Activated CD4-positive, alpha-beta memory T cell treated with anti-CD3 and anti-CD28 coated beads, Interleukin-2, amount 10 ng/mL, durations not matched to agents 7 days and 5 days (primary cell): ENCODE results near the gene NCAM2. TPM values are rescaled to one million over a fixed set of nuclear protein-coding genes. Genes with fewer than 3 reads are reported as not detected.

Source experiments
- CTCF ChIA-PET: fragments of 350-600 bp; sonication (Branson Sonifier 250); formaldehyde crosslinking; loops from one replicate; lab custom pipeline; 2021; ENCODE audit warnings: antibody characterized with exemption, inconsistent platforms; lab: Charles Lee
- POLR2A ChIA-PET: fragments of 350-600 bp; sonication (Branson Sonifier 250); formaldehyde crosslinking; loops from one replicate; lab custom pipeline; 2021; ENCODE audit warnings: antibody characterized with exemption; lab: Charles Lee
- DNase-seq: peaks from one replicate; pipeline ENCODE4 v3.0.0-alpha.2; 2020
- H3K27ac Mint-ChIP-seq: one replicate; pipeline ENCODE4 v1.8.0; 2021; ENCODE audit warnings: mild to moderate bottlenecking, mixed read lengths
- H3K27me3 Mint-ChIP-seq: one replicate; pipeline ENCODE4 v1.8.0; 2021; ENCODE audit warnings: mixed read lengths
- H3K36me3 Mint-ChIP-seq: one replicate; pipeline ENCODE4 v1.8.0; 2021; ENCODE audit warnings: low read depth, mixed read lengths
- H3K4me1 Mint-ChIP-seq: one replicate; pipeline ENCODE4 v1.8.0; 2021; ENCODE audit warnings: mixed read lengths
- H3K4me3 Mint-ChIP-seq: one replicate; pipeline ENCODE4 v1.8.0; 2021; ENCODE audit warnings: mild to moderate bottlenecking, mixed read lengths
- H3K9me3 Mint-ChIP-seq: one replicate; pipeline ENCODE4 v1.8.0; 2021; ENCODE audit warnings: mixed read lengths
- total RNA-seq, 2 experiments: library from RNA; stranded (reverse); gene quantifications; one replicate each; pipeline ENCODE4 v1.2.3, GENCODE V29; 2021

NCAM2 gene
- total RNA-seq, 2 experiments from 2014 or later: not detected

- no peak for DNase-seq
- Mint-ChIP-seq H3K9me3 (no peaks in the 10 kb centered on the region), H3K4me3 (no peak overlapping the region), H3K4me1 (peaks cover 11% of the 10 kb centered on the region), H3K27ac (no peak overlapping the region), H3K36me3 (no peaks in the 10 kb centered on the region), H3K27me3 (peaks cover 25% of the 10 kb centered on the region)
- POLR2A ChIA-PET: no interaction called here
- CTCF ChIA-PET: no interaction called here
Observed at GRCh38 chr21:21001591-21002100, 3.4 kb downstream of the NCAM2 start.

GRCh38 chr21:21002153-21002552, 3.9 kb downstream of the NCAM2 start:
- Mint-ChIP-seq H3K4me1 (peaks cover 11% of the 10 kb centered on the region), H3K27me3 (peaks cover 20% of the 10 kb centered on the region), H3K9me3 (no peaks in the 10 kb centered on the region), H3K36me3 (no peaks in the 10 kb centered on the region), H3K27ac (no peak overlapping the region), H3K4me3 (no peak overlapping the region)
- POLR2A ChIA-PET: no interaction called here
- no peak for DNase-seq
- CTCF ChIA-PET: no interaction called here

- H3K4me3 Mint-ChIP-seq: no peak overlapping the region
- H3K9me3 Mint-ChIP-seq: no peaks in the 10 kb centered on the region
- H3K27ac Mint-ChIP-seq: no peak overlapping the region
- CTCF ChIA-PET: no interaction called here
- peaks cover 3% of the 10 kb centered on the region for H3K4me1 Mint-ChIP-seq
- POLR2A ChIA-PET: no interaction called here
- no peaks in the 10 kb centered on the region for H3K36me3 Mint-ChIP-seq
- DNase-seq: no peak
- H3K27me3 Mint-ChIP-seq: peaks cover 11% of the 10 kb centered on the region
Observed at GRCh38 chr21:21003701-21004100, 5.5 kb downstream of the NCAM2 start.

- Mint-ChIP-seq H3K27me3 (no peaks in the 10 kb centered on the region), H3K4me1 (no peaks in the 10 kb centered on the region), H3K27ac (no peak overlapping the region), H3K9me3 (no peaks in the 10 kb centered on the region), H3K4me3 (no peak overlapping the region), H3K36me3 (no peaks in the 10 kb centered on the region)
- no peak for DNase-seq
- ChIA-PET POLR2A (no interaction called here), CTCF (no interaction called here)
Observed at GRCh38 chr21:21007606-21008005, 9.4 kb downstream of the NCAM2 start.

- Mint-ChIP-seq H3K36me3 (no peaks in the 10 kb centered on the region), H3K9me3 (no peaks in the 10 kb centered on the region), H3K4me3 (no peak overlapping the region), H3K27me3 (no peaks in the 10 kb centered on the region), H3K27ac (no peak overlapping the region), H3K4me1 (no peaks in the 10 kb centered on the region)
- no peak for DNase-seq
- ChIA-PET POLR2A (no interaction called here), CTCF (no interaction called here)
Observed at GRCh38 chr21:21010228-21010627, 12.0 kb downstream of the NCAM2 start.

- POLR2A ChIA-PET: no interaction called here
- Mint-ChIP-seq H3K9me3 (no peaks in the 10 kb centered on the region), H3K36me3 (no peaks in the 10 kb centered on the region), H3K4me3 (no peak overlapping the region), H3K4me1 (no peaks in the 10 kb centered on the region), H3K27ac (no peak overlapping the region), H3K27me3 (no peaks in the 10 kb centered on the region)
- CTCF ChIA-PET: no interaction called here
- DNase-seq: no peak
Observed at GRCh38 chr21:21010698-21011097, 12.5 kb downstream of the NCAM2 start.

- Mint-ChIP-seq H3K4me1 (no peaks in the 10 kb centered on the region), H3K27ac (no peak overlapping the region), H3K27me3 (no peaks in the 10 kb centered on the region), H3K4me3 (no peak overlapping the region), H3K36me3 (no peaks in the 10 kb centered on the region), H3K9me3 (peaks cover 3% of the 10 kb centered on the region)
- DNase-seq: no peak
- ChIA-PET CTCF (no interaction called here), POLR2A (no interaction called here)
Observed at GRCh38 chr21:21018821-21019220, 20.6 kb downstream of the NCAM2 start.

GRCh38 chr21:21019681-21020080, 21.5 kb downstream of the NCAM2 start:
- POLR2A ChIA-PET: no interaction called here
- H3K4me3 Mint-ChIP-seq: no peak overlapping the region
- CTCF ChIA-PET: no interaction called here
- no peaks in the 10 kb centered on the region for H3K27me3 Mint-ChIP-seq
- no peaks in the 10 kb centered on the region for H3K4me1 Mint-ChIP-seq
- no peak for DNase-seq
- H3K36me3 Mint-ChIP-seq: no peaks in the 10 kb centered on the region
- no peak overlapping the region for H3K27ac Mint-ChIP-seq
- H3K9me3 Mint-ChIP-seq: peaks cover 3% of the 10 kb centered on the region

- DNase-seq: no peak
- ChIA-PET CTCF (no interaction called here), POLR2A (no interaction called here)
- H3K4me3 Mint-ChIP-seq: no peak overlapping the region
- H3K36me3 Mint-ChIP-seq: no peaks in the 10 kb centered on the region
- peaks cover 2% of the 10 kb centered on the region for H3K9me3 Mint-ChIP-seq
- no peak overlapping the region for H3K27ac Mint-ChIP-seq
- no peaks in the 10 kb centered on the region for H3K27me3 Mint-ChIP-seq
- no peaks in the 10 kb centered on the region for H3K4me1 Mint-ChIP-seq
Observed at GRCh38 chr21:21025742-21026141, 27.5 kb downstream of the NCAM2 start.

- Mint-ChIP-seq H3K4me3 (no peak overlapping the region), H3K27ac (no peak overlapping the region), H3K9me3 (peaks cover 2% of the 10 kb centered on the region), H3K4me1 (no peaks in the 10 kb centered on the region), H3K27me3 (no peaks in the 10 kb centered on the region), H3K36me3 (no peaks in the 10 kb centered on the region)
- ChIA-PET CTCF (no interaction called here), POLR2A (no interaction called here)
- no peak for DNase-seq
Observed at GRCh38 chr21:21028275-21028820, 30.1 kb downstream of the NCAM2 start.

GRCh38 chr21:21029164-21029563, 31.0 kb downstream of the NCAM2 start:
- no peaks in the 10 kb centered on the region for H3K27me3 Mint-ChIP-seq
- no peak overlapping the region for H3K4me3 Mint-ChIP-seq
- peaks cover 2% of the 10 kb centered on the region for H3K9me3 Mint-ChIP-seq
- no peak for DNase-seq
- H3K36me3 Mint-ChIP-seq: no peaks in the 10 kb centered on the region
- ChIA-PET CTCF (no interaction called here), POLR2A (no interaction called here)
- no peaks in the 10 kb centered on the region for H3K4me1 Mint-ChIP-seq
- H3K27ac Mint-ChIP-seq: no peak overlapping the region

- no peaks in the 10 kb centered on the region for H3K27me3 Mint-ChIP-seq
- POLR2A ChIA-PET: no interaction called here
- no peak overlapping the region for H3K4me3 Mint-ChIP-seq
- DNase-seq: no peak
- H3K4me1 Mint-ChIP-seq: no peaks in the 10 kb centered on the region
- no peak overlapping the region for H3K27ac Mint-ChIP-seq
- no peaks in the 10 kb centered on the region for H3K36me3 Mint-ChIP-seq
- peaks cover 2% of the 10 kb centered on the region for H3K9me3 Mint-ChIP-seq
- CTCF ChIA-PET: no interaction called here
Observed at GRCh38 chr21:21030311-21030710, 32.1 kb downstream of the NCAM2 start.

- Mint-ChIP-seq H3K4me3 (no peak overlapping the region), H3K27me3 (no peaks in the 10 kb centered on the region), H3K36me3 (no peaks in the 10 kb centered on the region), H3K27ac (no peak overlapping the region), H3K9me3 (no peaks in the 10 kb centered on the region), H3K4me1 (no peaks in the 10 kb centered on the region)
- DNase-seq: no peak
- ChIA-PET CTCF (no interaction called here), POLR2A (no interaction called here)
Observed at GRCh38 chr21:21034036-21034435, 35.8 kb downstream of the NCAM2 start.

- H3K4me1 Mint-ChIP-seq: no peaks in the 10 kb centered on the region
- no peak for DNase-seq
- peaks cover 3% of the 10 kb centered on the region for H3K9me3 Mint-ChIP-seq
- H3K27ac Mint-ChIP-seq: no peak overlapping the region
- ChIA-PET POLR2A (no interaction called here), CTCF (no interaction called here)
- no peaks in the 10 kb centered on the region for H3K27me3 Mint-ChIP-seq
- no peaks in the 10 kb centered on the region for H3K36me3 Mint-ChIP-seq
- H3K4me3 Mint-ChIP-seq: no peak overlapping the region
Observed at GRCh38 chr21:21039624-21040170, 41.5 kb downstream of the NCAM2 start.
